Tibial nerve (tissue), 4 donors: ENCODE measurements around the gene CSNK1G1.

Experiments
- CTCF ChIP-seq, 5 experiments: fragments of 200-600 bp in 3 of 5; fragments of 450-650 bp in 2 of 5; sonication (generic) in 3 of 5; IDR thresholded peaks; one replicate each; pipeline ENCODE4 v1.5.1; 2016 to 2019; ENCODE audit warnings: antibody characterized with exemption in 5 of 5, mild to moderate bottlenecking in 3 of 5, moderate library complexity in 2 of 5
- EP300 ChIP-seq, 2 donors: sonication (generic); formaldehyde crosslinking; IDR thresholded peaks; one replicate each; pipeline ENCODE4 v1.6.1; 2017; ENCODE audit warnings: antibody characterized with exemption in 2 of 2, mild to moderate bottlenecking in 1 of 2

- no peak for TF ChIP-seq CTCF (IDR thresholded peaks at IDR 0.05)
- TF ChIP-seq EP300 (IDR thresholded peaks at IDR 0.05), result no peak
Observed at GRCh38 chr15:64247535-64247905, 108.5 kb downstream of the CSNK1G1 start.
